Mucosa of rectum (tissue), 2 donors: Measurements from ENCODE around the gene NKD1.

Experiments
- H3K27ac ChIP-seq, 2 donors: one replicate each; pipeline ENCODE4 v1.7.0; 2013; ENCODE audit warnings: inconsistent platforms in 2 of 2, low read depth in 2 of 2, low read length in 2 of 2
- H3K27me3 ChIP-seq, 2 donors: one replicate each; pipeline ENCODE4 v1.7.0; 2013; ENCODE audit warnings: low read length in 2 of 2; ENCODE audit not compliant: control insufficient read depth in 2 of 2, insufficient read depth in 2 of 2
- H3K36me3 ChIP-seq, 2 donors: one replicate each; pipeline ENCODE4 v1.7.0; 2013; ENCODE audit warnings: low read length in 2 of 2; ENCODE audit not compliant: control insufficient read depth in 2 of 2, insufficient read depth in 2 of 2
- H3K4me1 ChIP-seq, 2 donors: one replicate each; pipeline ENCODE4 v1.7.0; 2013; ENCODE audit warnings: low read length in 2 of 2, mild to moderate bottlenecking in 1 of 2; ENCODE audit not compliant: control insufficient read depth in 2 of 2, insufficient read depth in 2 of 2
- H3K4me3 ChIP-seq, 2 donors: one replicate each; pipeline ENCODE4 v1.7.0; 2013; ENCODE audit warnings: low read length in 2 of 2
- H3K9ac ChIP-seq, 2 donors: one replicate each; pipeline ENCODE4 v1.7.0; 2013; ENCODE audit warnings: low read length in 2 of 2, low read depth in 1 of 2, mild to moderate bottlenecking in 1 of 2
- H3K9me3 ChIP-seq, 2 donors: one replicate each; pipeline ENCODE4 v1.7.0; 2013; ENCODE audit warnings: low read length in 2 of 2; ENCODE audit not compliant: control insufficient read depth in 2 of 2
- donor health status: healthy.
- donor health status: Normal muscosa, but diverticular disease.

NKD1 gene

GRCh38 chr16:50568187-50568815, 20.1 kb downstream of the NKD1 start:
- no peaks in the 10 kb centered on the region for H3K9me3 ChIP-seq
- H3K4me1 ChIP-seq, result no peaks in the 10 kb centered on the region
- H3K9ac ChIP-seq, result no peak overlapping the region
- H3K36me3 ChIP-seq, result no peaks in the 10 kb centered on the region
- H3K4me3 ChIP-seq, result no peak overlapping the region
- H3K27me3 ChIP-seq, result no peaks in the 10 kb centered on the region
- H3K27ac ChIP-seq, result no peak overlapping the region

DNA sequence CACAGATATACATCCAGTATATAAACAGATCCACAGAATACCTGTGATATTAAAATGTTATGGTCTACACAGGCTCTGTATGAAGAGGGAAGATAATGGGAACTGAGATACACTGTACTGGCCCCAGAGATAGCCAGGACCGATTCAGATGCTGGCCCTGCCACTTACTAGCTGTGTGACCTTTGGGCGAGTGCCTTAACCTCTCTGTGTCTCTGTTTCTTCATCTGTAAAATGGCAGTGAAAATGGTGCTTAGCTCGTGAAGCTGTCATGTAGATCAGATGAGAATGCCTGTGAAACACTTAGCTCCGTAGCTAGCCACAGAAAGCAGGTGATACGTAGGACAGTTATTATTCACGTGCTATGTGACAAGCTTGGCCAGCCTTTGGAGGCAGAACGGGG, 22.2 kb downstream of the NKD1 start:
- Histone ChIP-seq H3K36me3 (no peaks in the 10 kb centered on the region), H3K4me1 (no peaks in the 10 kb centered on the region), H3K4me3 (no peak overlapping the region), H3K9me3 (no peaks in the 10 kb centered on the region), H3K27me3 (no peaks in the 10 kb centered on the region), H3K9ac (no peak overlapping the region), H3K27ac (no peak overlapping the region)

DNA sequence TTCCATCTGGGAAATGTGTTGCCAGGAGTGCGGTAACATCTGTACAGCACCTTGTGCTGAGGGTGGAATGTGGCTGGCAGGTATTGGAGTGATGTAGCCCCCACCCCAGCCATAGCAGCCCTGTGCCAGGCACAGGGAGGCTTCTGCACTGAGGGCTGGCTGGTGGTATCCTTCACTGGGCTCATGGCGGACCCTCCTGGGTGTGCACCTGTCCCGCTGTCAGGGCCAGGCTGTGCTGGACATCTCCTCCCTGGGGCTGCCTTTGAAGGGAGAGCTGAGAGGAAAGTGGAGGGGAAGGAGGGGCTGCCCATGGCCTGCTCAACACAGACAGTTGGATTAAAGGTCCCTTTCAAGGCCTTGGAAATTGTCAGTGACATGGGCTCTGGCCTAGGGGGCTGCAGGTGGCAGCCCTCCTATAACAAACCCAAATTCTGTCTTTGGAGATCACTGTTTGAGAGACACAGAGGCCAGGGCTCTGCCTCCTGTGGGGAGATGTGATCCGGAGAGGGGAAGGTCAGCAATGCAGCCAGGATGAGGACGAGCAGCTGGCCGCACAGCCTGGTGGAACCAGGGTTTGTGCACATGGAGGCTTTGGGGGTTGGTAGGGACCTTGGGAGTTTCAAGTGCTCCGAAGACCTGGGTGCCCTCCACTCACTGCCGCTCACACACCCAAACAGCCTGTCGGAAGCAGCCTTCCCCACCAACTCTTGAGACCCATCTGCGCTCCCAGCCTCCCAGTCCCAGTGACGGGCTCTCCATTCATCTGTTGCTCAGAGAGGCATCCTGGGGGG, 22.8 kb downstream of the NKD1 start:
- no peak overlapping the region for H3K4me3 ChIP-seq
- no peaks in the 10 kb centered on the region for H3K4me1 ChIP-seq
- no peaks in the 10 kb centered on the region for H3K9me3 ChIP-seq
- H3K27me3 ChIP-seq, result no peaks in the 10 kb centered on the region
- H3K27ac ChIP-seq, result no peak overlapping the region
- no peak overlapping the region for H3K9ac ChIP-seq
- no peaks in the 10 kb centered on the region for H3K36me3 ChIP-seq

DNA sequence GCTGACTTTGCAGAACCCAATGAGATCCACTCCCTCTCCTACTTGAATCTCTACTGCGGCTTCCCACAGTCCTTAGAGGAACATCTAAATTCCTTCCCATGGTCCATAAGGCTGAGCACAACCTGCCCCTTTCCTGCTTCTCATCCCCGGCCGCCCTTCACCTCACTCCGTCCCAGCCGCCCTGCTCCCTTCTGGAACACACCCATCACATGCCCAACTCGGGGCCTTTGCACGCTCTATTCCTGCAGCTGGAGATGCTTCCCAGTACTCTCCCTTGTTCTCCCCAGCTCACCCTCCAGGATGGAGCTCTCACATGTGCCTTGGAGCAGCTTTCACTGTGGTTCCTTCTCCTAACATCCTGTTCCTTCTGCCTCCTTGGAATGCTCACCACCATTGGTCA, 23.6 kb downstream of the NKD1 start:
- no peaks in the 10 kb centered on the region for H3K9me3 ChIP-seq
- H3K4me1 ChIP-seq, result no peaks in the 10 kb centered on the region
- no peaks in the 10 kb centered on the region for H3K27me3 ChIP-seq
- no peaks in the 10 kb centered on the region for H3K36me3 ChIP-seq
- H3K4me3 ChIP-seq, result no peak overlapping the region
- no peak overlapping the region for H3K9ac ChIP-seq
- no peak overlapping the region for H3K27ac ChIP-seq

GRCh38 chr16:50572700-50573099, 24.5 kb downstream of the NKD1 start:
- no peak overlapping the region for H3K27ac ChIP-seq
- H3K4me3 ChIP-seq, result no peak overlapping the region
- H3K36me3 ChIP-seq, result no peaks in the 10 kb centered on the region
- H3K27me3 ChIP-seq, result no peaks in the 10 kb centered on the region
- no peak overlapping the region for H3K9ac ChIP-seq
- no peaks in the 10 kb centered on the region for H3K4me1 ChIP-seq
- no peaks in the 10 kb centered on the region for H3K9me3 ChIP-seq

DNA sequence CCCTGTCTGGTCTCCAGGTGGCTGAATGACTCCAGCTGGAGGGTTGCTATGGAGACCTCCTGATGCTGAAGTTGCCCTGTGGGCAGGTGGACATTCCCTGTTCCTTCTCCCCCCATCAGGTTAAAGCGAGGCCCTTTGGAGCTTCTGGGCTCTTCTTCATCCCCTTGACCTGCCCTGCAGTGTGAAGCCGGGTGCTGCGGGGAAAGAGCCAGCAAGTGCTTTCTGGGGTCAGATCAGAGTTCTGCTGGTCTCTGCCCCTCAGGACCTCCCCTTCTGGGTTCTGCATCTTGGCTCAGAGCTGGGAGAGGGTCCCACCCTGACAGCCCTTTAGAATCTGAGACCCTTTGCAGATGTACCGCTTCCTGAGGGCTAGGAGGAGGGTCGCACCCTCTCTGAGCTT, 25.1 kb downstream of the NKD1 start:
- Histone ChIP-seq H3K4me3 (no peak overlapping the region), H3K9me3 (no peaks in the 10 kb centered on the region), H3K27me3 (no peaks in the 10 kb centered on the region), H3K27ac (no peak overlapping the region), H3K4me1 (no peaks in the 10 kb centered on the region), H3K36me3 (no peaks in the 10 kb centered on the region), H3K9ac (no peak overlapping the region)

GRCh38 chr16:50573947-50574744, 25.9 kb downstream of the NKD1 start:
- no peak overlapping the region for H3K4me3 ChIP-seq
- no peaks in the 10 kb centered on the region for H3K27me3 ChIP-seq
- H3K27ac ChIP-seq, result peak overlapping the region in 1 of 2 donors; percentile 45
- no peaks in the 10 kb centered on the region for H3K9me3 ChIP-seq
- H3K36me3 ChIP-seq, result no peaks in the 10 kb centered on the region
- no peaks in the 10 kb centered on the region for H3K4me1 ChIP-seq
- H3K9ac ChIP-seq, result no peak overlapping the region

GRCh38 chr16:50574745-50575136, 26.5 kb downstream of the NKD1 start:
- Histone ChIP-seq H3K36me3 (no peaks in the 10 kb centered on the region), H3K27ac (peak overlapping the region in 1 of 2 donors; percentile 45), H3K4me1 (no peaks in the 10 kb centered on the region), H3K9me3 (no peaks in the 10 kb centered on the region), H3K27me3 (no peaks in the 10 kb centered on the region), H3K9ac (no peak overlapping the region), H3K4me3 (no peak overlapping the region)

DNA sequence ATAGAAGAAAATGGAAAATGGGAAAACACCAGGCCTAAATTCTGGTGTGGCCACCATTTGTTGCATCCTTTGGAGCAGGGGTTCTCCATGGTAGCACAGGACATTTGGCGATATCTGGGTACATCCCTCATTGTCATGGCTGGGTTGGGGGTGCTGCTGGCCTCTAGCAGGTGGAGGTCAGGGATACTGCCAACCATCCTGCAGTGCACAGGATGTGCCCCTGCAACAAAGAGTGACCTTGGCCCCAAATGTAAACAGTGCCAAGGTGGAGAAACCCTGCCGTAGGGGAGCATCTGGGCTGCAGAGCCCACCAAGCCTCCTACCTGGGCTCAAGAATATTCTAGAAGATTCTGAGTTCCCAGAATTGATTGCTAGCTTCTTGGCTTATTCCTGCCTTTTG, 27.5 kb downstream of the NKD1 start:
- no peaks in the 10 kb centered on the region for H3K4me1 ChIP-seq
- no peak overlapping the region for H3K4me3 ChIP-seq
- H3K27me3 ChIP-seq, result no peaks in the 10 kb centered on the region
- H3K9ac ChIP-seq, result no peak overlapping the region
- H3K36me3 ChIP-seq, result no peaks in the 10 kb centered on the region
- H3K27ac ChIP-seq, result no peak overlapping the region
- H3K9me3 ChIP-seq, result no peaks in the 10 kb centered on the region
